Activated CD4-positive, CD25-positive, alpha-beta regulatory T cell (primary cell): ENCODE results near the gene CATSPERB.
"Not testable (repeated sequence)": the region's sequence is repeated elsewhere in the genome, so short reads cannot be mapped to it uniquely, and the experiment has no call there.

ENCODE experiments used
- DNase-seq, 4 experiments: peaks; one replicate each; lab custom pipeline; 2025; lab: John Stamatoyannopoulos, UW

CATSPERB gene

GRCh38 chr14:91732859-91733477, 1.1 kb upstream of the CATSPERB start:
- no peak for DNase-seq

GRCh38 chr14:91732439-91732838, 553 bp upstream of the CATSPERB start:
- DNase-seq = no peak

GRCh38 chr14:91731018-91731417, 868 bp downstream of the CATSPERB start:
- no peak for DNase-seq

DNA sequence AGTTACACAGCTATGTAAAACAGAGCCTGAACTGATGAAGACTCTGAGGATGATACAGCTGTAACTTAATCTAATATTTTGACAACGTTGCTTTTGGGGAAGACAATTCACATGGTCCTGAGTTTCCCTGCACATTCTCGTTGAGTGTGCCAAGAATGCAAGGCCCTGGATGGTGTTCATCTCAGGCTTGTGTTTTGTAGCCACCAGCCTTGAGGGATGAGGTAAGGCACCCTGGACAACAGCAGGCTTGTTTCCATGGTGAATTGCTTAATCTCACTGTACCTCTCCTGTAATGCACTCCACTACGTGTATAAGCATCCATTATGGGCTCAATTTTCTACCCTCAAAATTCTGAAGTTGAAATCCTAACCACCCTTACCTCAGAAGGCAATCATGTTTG, 2.1 kb downstream of the CATSPERB start:
- no peak for DNase-seq

DNA sequence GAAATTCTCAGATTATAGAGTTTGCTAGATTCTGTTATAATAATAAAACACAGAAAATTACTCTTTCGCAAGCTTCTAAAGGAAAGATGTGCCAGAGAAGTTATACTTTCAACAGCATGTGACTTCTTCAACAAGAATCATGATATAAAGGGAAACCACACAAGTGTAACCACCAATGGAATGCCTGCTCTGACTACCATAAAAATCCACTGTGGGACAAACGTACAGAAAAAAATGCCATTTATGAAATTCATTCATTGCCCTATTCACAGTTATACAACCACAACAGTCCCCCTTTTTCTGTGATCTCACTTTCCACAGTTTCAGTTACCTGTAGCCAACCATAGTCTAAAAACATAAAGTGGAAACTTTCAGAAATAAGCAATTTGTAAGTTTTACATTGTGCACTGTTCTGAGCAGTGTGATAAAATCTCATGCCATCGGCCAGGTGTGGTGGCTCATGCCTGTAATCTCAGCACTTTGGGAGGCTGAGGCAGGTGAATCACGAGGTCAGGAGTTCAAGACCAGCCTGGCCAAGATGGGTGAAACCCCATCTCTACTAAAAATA, 3.2 kb downstream of the CATSPERB start:
- DNase-seq = no peak

DNA sequence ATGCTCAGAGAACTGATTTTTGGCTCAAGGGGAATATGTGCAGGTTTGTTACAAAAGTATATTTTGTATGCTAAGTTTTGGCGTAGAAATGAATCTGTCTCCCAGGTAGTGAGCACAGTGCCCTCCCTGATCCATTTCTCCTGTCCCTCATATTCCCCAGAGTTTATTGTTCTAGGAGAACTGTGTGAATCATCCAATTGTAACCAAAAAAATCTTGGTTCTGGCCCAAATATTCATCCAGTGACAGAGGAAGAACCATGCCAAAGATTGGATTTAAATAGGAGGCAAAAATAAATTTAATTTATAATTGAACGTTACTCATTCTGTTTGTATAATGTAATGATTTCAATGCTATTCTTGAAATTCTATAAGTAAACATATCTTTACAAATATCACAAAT, 4.8 kb downstream of the CATSPERB start:
- no peak for DNase-seq

DNA sequence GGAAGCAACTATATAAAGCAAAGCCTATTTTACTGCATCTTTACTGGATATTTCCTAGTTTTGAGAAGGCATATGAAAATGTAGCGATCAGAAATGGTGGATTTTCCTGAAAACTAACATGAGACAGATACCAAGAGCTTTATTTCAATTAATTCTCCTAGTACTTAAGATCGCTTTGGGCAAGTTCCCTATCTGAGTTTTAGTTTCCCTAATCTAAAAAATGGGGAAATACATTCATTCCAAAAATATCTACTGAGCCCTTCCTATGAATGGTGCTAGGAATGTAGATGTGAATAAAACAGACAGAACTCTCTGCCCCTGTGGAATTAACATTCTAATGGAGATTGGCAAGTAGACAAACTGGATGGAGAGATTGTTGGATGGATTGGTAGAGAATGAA, 8.4 kb downstream of the CATSPERB start:
- no peak for DNase-seq

DNA sequence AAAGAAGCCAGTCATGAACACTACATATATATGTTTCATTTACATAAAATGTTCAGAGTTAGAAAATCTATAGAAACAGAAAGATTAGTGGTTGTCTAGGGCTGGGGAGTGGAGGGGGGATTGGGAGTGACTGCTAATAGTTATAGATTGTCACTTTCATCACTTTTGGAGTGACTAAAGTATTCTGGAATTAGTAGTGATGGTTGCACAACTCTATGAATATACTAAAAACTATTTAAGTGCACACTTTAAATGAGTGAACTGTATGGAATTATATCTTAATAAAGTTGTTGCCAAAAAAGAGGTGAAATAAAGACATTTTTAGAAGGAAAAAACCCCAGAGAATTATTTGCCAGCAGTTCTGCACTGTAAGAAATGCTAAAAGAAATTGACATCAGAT, 9.5 kb downstream of the CATSPERB start:
- DNase-seq = no peak

DNA sequence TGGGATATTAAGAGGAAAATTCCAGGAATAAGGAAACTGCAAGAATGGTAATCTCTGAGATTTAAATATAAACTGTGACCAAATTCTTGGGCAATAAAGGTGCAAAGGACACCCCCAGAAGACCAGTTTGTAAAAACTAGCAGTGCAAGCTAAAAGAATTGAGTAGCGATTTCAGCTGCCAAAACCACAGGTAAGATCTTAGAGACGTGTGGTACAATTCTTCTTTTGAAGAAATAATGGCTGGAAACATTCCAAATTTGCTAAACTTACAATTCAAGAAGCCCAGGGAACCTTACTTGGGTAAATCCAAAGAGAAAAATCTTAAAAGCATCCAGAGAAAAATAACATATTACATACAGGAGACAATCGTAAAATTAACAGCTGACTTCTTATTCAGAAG, 12.0 kb downstream of the CATSPERB start:
- no peak for DNase-seq

DNA sequence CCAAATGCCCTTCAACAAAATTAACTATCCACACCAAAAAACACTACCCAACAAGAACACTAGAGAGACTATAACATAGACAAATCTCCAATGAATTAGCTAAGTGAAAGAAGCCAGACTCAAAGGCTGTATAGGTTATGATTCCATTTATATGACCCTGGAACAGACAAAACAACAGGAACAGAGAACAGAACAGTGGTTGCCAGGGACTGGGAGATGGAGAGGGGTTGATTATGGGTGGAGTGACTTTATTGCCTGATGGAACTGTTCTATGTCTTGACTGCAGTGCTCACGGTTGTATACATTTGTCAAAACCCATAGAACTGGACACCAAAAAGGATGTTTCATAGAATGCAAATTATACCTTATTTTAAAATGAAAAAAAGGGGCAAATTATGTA, 14.9 kb downstream of the CATSPERB start:
- no peak for DNase-seq

- DNase-seq = no peak
Measured at GRCh38 chr14:91714805-91715204, 17.1 kb downstream of the CATSPERB start.

DNA sequence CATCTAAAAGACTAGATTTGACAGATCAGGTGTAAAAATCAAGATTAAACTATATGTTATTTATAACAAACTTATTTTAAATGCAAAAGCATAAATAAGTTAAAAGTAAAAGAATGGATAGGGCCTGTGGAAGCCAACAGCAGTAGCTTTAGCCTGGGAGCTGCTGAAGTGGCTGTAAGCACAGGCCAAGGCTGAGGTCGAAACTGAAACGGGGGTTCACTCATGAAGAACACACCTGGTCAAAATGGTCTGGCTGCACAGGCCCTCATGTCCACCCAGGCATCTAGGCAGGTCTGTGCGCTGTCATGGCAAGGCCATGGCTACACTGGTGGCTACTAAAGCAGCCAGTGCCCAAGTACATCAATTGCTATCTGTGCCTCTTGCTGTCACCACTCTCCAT, 23.1 kb downstream of the CATSPERB start:
- DNase-seq = no peak

- DNase-seq = no peak
Measured at GRCh38 chr14:91706996-91707395, 24.9 kb downstream of the CATSPERB start.

- no peak for DNase-seq
Measured at GRCh38 chr14:91694643-91695042, 37.2 kb downstream of the CATSPERB start.

- no peak for DNase-seq
Measured at GRCh38 chr14:91693346-91693745, 38.5 kb downstream of the CATSPERB start.

DNA sequence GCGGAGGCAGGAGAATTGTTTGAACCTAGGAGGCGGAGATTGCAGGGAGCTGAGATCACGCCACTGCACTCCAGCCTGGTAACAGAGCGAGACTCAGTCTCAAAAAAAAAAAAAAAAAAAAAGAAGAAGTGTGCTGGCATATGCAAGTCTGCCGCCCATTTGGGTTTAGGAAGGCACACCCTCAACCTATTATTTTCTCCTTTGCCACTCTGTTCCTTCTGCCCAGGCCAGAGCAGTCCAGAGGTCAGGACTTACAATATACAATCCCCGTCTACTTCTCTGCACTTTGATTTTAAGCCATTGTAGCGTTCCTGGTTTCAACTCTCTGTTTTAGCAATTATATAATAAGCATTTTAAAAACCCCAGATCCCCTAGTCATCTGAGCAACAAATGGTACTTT, 39.8 kb downstream of the CATSPERB start:
- no peak for DNase-seq

- DNase-seq = no peak
Measured at GRCh38 chr14:91689608-91690007, 42.3 kb downstream of the CATSPERB start.

DNA sequence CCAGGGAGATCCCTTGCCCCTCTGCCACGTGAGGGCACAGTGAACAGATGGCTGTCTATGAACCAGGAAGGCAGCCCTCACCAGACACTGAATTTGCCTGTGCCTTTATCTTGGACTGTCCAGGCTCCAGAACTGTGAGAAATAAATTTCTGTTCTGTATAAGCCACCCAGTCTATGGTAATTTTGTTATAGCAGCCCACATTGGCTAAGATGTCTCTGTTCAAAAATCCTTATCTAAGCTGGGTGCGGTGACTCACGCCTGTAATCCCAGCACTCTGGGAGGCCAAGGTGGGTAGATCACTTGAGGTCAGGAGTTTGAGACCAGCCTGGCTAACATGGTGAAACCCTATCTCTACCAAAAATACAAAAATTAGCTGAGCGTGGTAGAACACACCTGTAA, 44.5 kb downstream of the CATSPERB start:
- not testable (repeated sequence) for DNase-seq

GRCh38 chr14:91685600-91685999, 46.3 kb downstream of the CATSPERB start:
- DNase-seq = no peak

- DNase-seq = no peak
Measured at GRCh38 chr14:91681893-91682563, 49.9 kb downstream of the CATSPERB start.

- DNase-seq = no peak
Measured at GRCh38 chr14:91681118-91681517, 50.8 kb downstream of the CATSPERB start.

GRCh38 chr14:91679273-91679672, 52.6 kb downstream of the CATSPERB start:
- DNase-seq = no peak

- not testable (repeated sequence) for DNase-seq
Measured at GRCh38 chr14:91677687-91678086, 54.2 kb downstream of the CATSPERB start.

DNA sequence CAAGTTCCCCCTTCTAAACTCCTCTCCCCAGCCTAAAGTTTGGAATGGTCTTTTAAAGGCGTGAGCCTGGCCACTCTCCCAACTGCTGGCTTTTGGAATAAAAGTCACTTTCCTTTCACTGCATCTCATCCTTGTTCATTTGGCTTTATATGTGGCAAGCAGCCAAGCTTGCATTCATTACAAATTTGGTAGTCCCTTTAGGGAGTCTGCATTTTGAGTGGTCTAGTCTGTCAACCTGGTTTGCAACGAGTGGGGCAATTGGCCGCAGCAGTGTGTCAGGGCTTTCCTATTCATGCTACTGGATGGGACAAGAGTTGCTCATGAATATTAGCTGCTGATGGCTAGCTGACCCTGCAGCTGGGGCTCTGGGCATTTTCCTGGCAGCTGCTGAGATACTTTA, 57.0 kb downstream of the CATSPERB start:
- no peak for DNase-seq
